H1 (cell line): ENCODE results near the gene JADE1. TPM values are rescaled to one million over a fixed set of nuclear protein-coding genes. Genes with fewer than 3 reads are reported as not detected.

Source experiments
- CTCF ChIA-PET: fragments of 300-600 bp; sonication (Branson Sonifier 250); formaldehyde crosslinking; loops from one replicate; lab custom pipeline; 2021; ENCODE audit not compliant: partially characterized antibody; lab: Charles Lee
- POLR2A ChIA-PET: fragments of 300-600 bp; sonication (Branson Sonifier 250); formaldehyde crosslinking; loops from one replicate; lab custom pipeline; 2021; ENCODE audit warnings: inconsistent platforms; ENCODE audit not compliant: partially characterized antibody; lab: Charles Lee
- DNase-seq, 2 experiments: peaks; one replicate each; pipeline versions ENCODE4 v3.0.0 to v3.0.0-alpha.2; 2010 to 2022; ENCODE audit warnings: low spot score in 2 of 2, low read depth in 1 of 2, mixed read lengths in 1 of 2
- FAIRE-seq: peaks from 2 replicates; lab custom pipeline; 2011; peaks lifted over from hg19 to GRCh38; lab: Jason Lieb, UNC
- H2AFZ ChIP-seq: 2 replicates; pipeline ENCODE4 v1.8.1; 2012; ENCODE audit warnings: low read length, inconsistent platforms
- H2AK5ac ChIP-seq: 2 replicates; pipeline ENCODE4 v1.6.1; 2013; ENCODE audit warnings: low read depth, low read length
- H2BK120ac ChIP-seq: replicated peaks from 2 replicates; pipeline ENCODE3; 2013; ENCODE audit warnings: low read depth, low read length, inconsistent platforms
- H2BK12ac ChIP-seq: 2 replicates; pipeline ENCODE4 v1.6.1; 2013; ENCODE audit warnings: low read depth, low read length
- H2BK15ac ChIP-seq: 2 replicates; pipeline ENCODE4 v1.6.1; 2013; ENCODE audit warnings: low read length
- H2BK20ac ChIP-seq: 2 replicates; pipeline ENCODE4 v1.6.1; 2013; ENCODE audit warnings: low read length
- H2BK5ac ChIP-seq: 2 replicates; pipeline ENCODE4 v1.6.1; 2013; ENCODE audit warnings: low read depth, low read length
- H3K14ac ChIP-seq: 2 replicates; pipeline ENCODE4 v1.6.1; 2013; ENCODE audit warnings: inconsistent platforms; ENCODE audit not compliant: insufficient read length
- H3K18ac ChIP-seq: 2 replicates; pipeline ENCODE4 v1.6.1; 2013; ENCODE audit warnings: low read length; ENCODE audit errors: extremely low read depth
- H3K23ac ChIP-seq: 2 replicates; pipeline ENCODE4 v1.6.1; 2013; ENCODE audit warnings: inconsistent platforms; ENCODE audit not compliant: insufficient read length
- H3K23me2 ChIP-seq: 2 replicates; pipeline ENCODE4 v1.6.1; 2013; ENCODE audit warnings: low read depth, low read length
- H3K27ac ChIP-seq: 2 replicates; pipeline ENCODE4 v1.6.1; 2011; ENCODE audit warnings: low read depth, low read length, inconsistent platforms
- H3K27me3 ChIP-seq, 4 experiments: replicated peaks in 1 of 4; 1 replicate in 1 of 4; 2 replicates in 3 of 4; pipeline versions ENCODE4 v1.6.1 to v1.8.1; 2011 to 2013; ENCODE audit warnings: low read length in 3 of 4, mild to moderate bottlenecking in 3 of 4, inconsistent platforms in 2 of 4, mixed read lengths in 2 of 4, moderate library complexity in 1 of 4; ENCODE audit not compliant: control insufficient read depth in 3 of 4, insufficient read depth in 3 of 4; ENCODE audit errors: extremely low read depth in 1 of 4
- H3K36me3 ChIP-seq, 4 experiments: 2 replicates each; pipeline versions ENCODE4 v1.6.1 to v1.8.1; 2011 to 2013; ENCODE audit warnings: mild to moderate bottlenecking in 4 of 4, low read length in 3 of 4, moderate library complexity in 2 of 4, control low read depth in 1 of 4, inconsistent platforms in 1 of 4; ENCODE audit not compliant: insufficient read depth in 4 of 4, control insufficient read depth in 2 of 4
- H3K4ac ChIP-seq: replicated peaks from 2 replicates; pipeline ENCODE3; 2013; ENCODE audit warnings: low read length, low read depth, mixed read lengths, inconsistent platforms; ENCODE audit not compliant: insufficient read length
- H3K4me1 ChIP-seq, 4 experiments: replicated peaks in 1 of 4; 1 replicate in 1 of 4; 2 replicates in 3 of 4; pipeline versions ENCODE4 v1.6.1 to v1.8.1; 2011 to 2013; ENCODE audit warnings: low read length in 3 of 4, inconsistent platforms in 2 of 4, mixed read lengths in 1 of 4; ENCODE audit not compliant: insufficient read depth in 4 of 4, control insufficient read depth in 3 of 4
- H3K4me2 ChIP-seq, 2 experiments: 2 replicates each; pipeline versions ENCODE4 v1.6.1 to v1.8.1; 2011 to 2013; ENCODE audit warnings: low read depth in 2 of 2, low read length in 2 of 2, control low read depth in 1 of 2, inconsistent platforms in 1 of 2, mild to moderate bottlenecking in 1 of 2; ENCODE audit not compliant: insufficient read depth in 1 of 2
- H3K4me3 ChIP-seq, 4 experiments: fragments of 200-600, 300-600 bp in 1 of 4; sonication (generic), shearing (Covaris generic), sonication (Bioruptor Twin) in 1 of 4; 2 replicates each; pipeline versions ENCODE4 v1.5.1 to v1.8.1; 2011 to 2016; ENCODE audit warnings: low read length in 4 of 4, low read depth in 3 of 4, control low read depth in 2 of 4, inconsistent platforms in 2 of 4, mild to moderate bottlenecking in 2 of 4, mixed read lengths in 1 of 4, moderate library complexity in 1 of 4; ENCODE audit not compliant: insufficient read depth in 2 of 4; ENCODE audit errors: extremely low read depth in 1 of 4
- H3K56ac ChIP-seq: replicated peaks from 2 replicates; pipeline ENCODE3; 2013; ENCODE audit warnings: low read depth, mild to moderate bottlenecking, mixed read lengths, low read length, inconsistent platforms; ENCODE audit not compliant: insufficient read length
- H3K79me1 ChIP-seq: 2 replicates; pipeline ENCODE4 v1.6.1; 2013; ENCODE audit warnings: low read depth, low read length, control low read depth
- H3K79me2 ChIP-seq, 2 experiments: 2 replicates each; pipeline versions ENCODE4 v1.6.1 to v1.8.1; 2012 to 2013; ENCODE audit warnings: low read length in 2 of 2, mild to moderate bottlenecking in 2 of 2, inconsistent platforms in 1 of 2; ENCODE audit not compliant: insufficient read depth in 2 of 2, control insufficient read depth in 1 of 2
- H3K9ac ChIP-seq, 4 experiments: replicated peaks in 1 of 4; 1 replicate in 1 of 4; 2 replicates in 3 of 4; pipeline versions ENCODE4 v1.6.1 to v1.8.1; 2011 to 2013; ENCODE audit warnings: low read depth in 3 of 4, low read length in 3 of 4, control low read depth in 2 of 4, mild to moderate bottlenecking in 2 of 4, moderate library complexity in 2 of 4, inconsistent platforms in 1 of 4; ENCODE audit errors: extremely low read depth in 1 of 4
- H3K9me3 ChIP-seq, 2 experiments: 2 replicates each; pipeline versions ENCODE4 v1.6.1 to v1.8.1; 2012 to 2013; ENCODE audit warnings: mild to moderate bottlenecking in 2 of 2, moderate library complexity in 2 of 2, control low read depth in 1 of 2, inconsistent platforms in 1 of 2, low read depth in 1 of 2, low read length in 1 of 2, mixed read lengths in 1 of 2; ENCODE audit not compliant: insufficient read depth in 2 of 2
- H4K20me1 ChIP-seq, 2 experiments: replicated peaks in 1 of 2; 2 replicates each; pipeline versions ENCODE3 to v1.8.1; 2011 to 2013; ENCODE audit warnings: inconsistent platforms in 2 of 2, low read length in 2 of 2, mild to moderate bottlenecking in 1 of 2; ENCODE audit not compliant: insufficient read depth in 2 of 2, control insufficient read depth in 1 of 2
- H4K5ac ChIP-seq: 2 replicates; pipeline ENCODE4 v1.6.1; 2013; ENCODE audit warnings: low read length, low read depth, mixed read lengths, inconsistent platforms; ENCODE audit not compliant: insufficient read length
- H4K8ac ChIP-seq: 2 replicates; pipeline ENCODE4 v1.8.0; 2013; ENCODE audit warnings: mild to moderate bottlenecking, moderate library complexity, low read length, inconsistent platforms; ENCODE audit not compliant: insufficient read depth; ENCODE audit errors: extremely low read depth
- H4K91ac ChIP-seq: replicated peaks from 2 replicates; pipeline ENCODE3; 2013; ENCODE audit warnings: low read length, mixed read lengths, inconsistent platforms; ENCODE audit not compliant: insufficient read length
- BRCA1 ChIP-seq: IDR thresholded peaks from 2 replicates; pipeline ENCODE4 v1.6.1; 2012; ENCODE audit warnings: low read depth, low read length, improper control_type of control experiment
- CHD2 ChIP-seq: IDR thresholded peaks from 2 replicates; pipeline ENCODE4 v1.6.1; 2012; ENCODE audit warnings: low read length, improper control_type of control experiment
- CTCF ChIP-seq, 3 experiments: IDR thresholded peaks; 1 replicate in 2 of 3; 2 replicates in 1 of 3; pipeline versions ENCODE4 v1.5.1 to v1.6.1; 2011; ENCODE audit warnings: low read length in 3 of 3, mild to moderate bottlenecking in 3 of 3, inconsistent platforms in 2 of 3, low read depth in 1 of 3, moderate library complexity in 1 of 3; ENCODE audit not compliant: insufficient read depth in 1 of 3; ENCODE audit errors: control extremely low read depth in 1 of 3
- FOSL1 ChIP-seq: IDR thresholded peaks from 2 replicates; pipeline ENCODE4 v1.6.1; 2011; ENCODE audit warnings: mild to moderate bottlenecking, low read depth, low read length, moderate library complexity; ENCODE audit not compliant: insufficient read depth
- GABPA ChIP-seq: IDR thresholded peaks from 2 replicates; pipeline ENCODE4 v1.6.1; 2011; ENCODE audit warnings: mild to moderate bottlenecking, low read length, moderate library complexity, borderline replicate concordance; ENCODE audit not compliant: insufficient read depth
- GTF2F1 ChIP-seq: IDR thresholded peaks from 2 replicates; pipeline ENCODE4 v1.6.1; 2012; ENCODE audit warnings: low read depth, low read length, improper control_type of control experiment, borderline replicate concordance
- KDM1A ChIP-seq: fragments of 200-600, 300-600 bp; sonication (generic); IDR thresholded peaks from 2 replicates; pipeline ENCODE4 v1.7.1; 2016; ENCODE audit warnings: mild to moderate bottlenecking, low read length, borderline replicate concordance
- NANOG ChIP-seq: IDR thresholded peaks from 2 replicates; pipeline ENCODE4 v1.6.1; 2011; ENCODE audit warnings: low read length, low read depth, mild to moderate bottlenecking, inconsistent platforms; ENCODE audit not compliant: insufficient read depth, poor library complexity, severe bottlenecking
- POLR2AphosphoS5 ChIP-seq: IDR thresholded peaks from 2 replicates; pipeline ENCODE4 v1.6.1; 2011; ENCODE audit warnings: low read depth, low read length
- SIN3A ChIP-seq, 2 experiments: IDR thresholded peaks in 1 of 2; conservative IDR thresholded peaks in 1 of 2; 2 replicates each; pipeline ENCODE4 v1.6.1; 2011 to 2012; ENCODE audit warnings: low read length in 2 of 2, improper control_type of control experiment in 1 of 2, low read depth in 1 of 2, mild to moderate bottlenecking in 1 of 2
- SIRT6 ChIP-seq: IDR thresholded peaks from one replicate; pipeline ENCODE4 v1.7.1; 2012; ENCODE audit warnings: low read length, inconsistent platforms
- SP1 ChIP-seq: IDR thresholded peaks from 2 replicates; pipeline ENCODE4 v1.6.1; 2011; ENCODE audit warnings: low read depth, low read length
- WGBS, 2 experiments: shearing (Covaris generic) in 1 of 2; methylation state at CpG; one replicate each; pipeline versions ENCODE4 v1.1.6 to v1.1.7; 2013 to 2015; ENCODE audit warnings: low lambda C conversion rate in 2 of 2, mixed read lengths in 2 of 2, inconsistent platforms in 1 of 2, low coverage in 1 of 2, missing lambda C conversion rate in 1 of 2; ENCODE audit not compliant: insufficient replicate concordance in 2 of 2, insufficient coverage in 1 of 2, insufficient read length in 1 of 2; ENCODE audit errors: extremely low coverage in 1 of 2, missing lambda C conversion rate in 1 of 2; 5-methylcytosine and 5-hydroxymethylcytosine counted together
- polyA plus RNA-seq, 7 experiments: library from polyadenylated mRNA; depleted of rRNA in 3 of 7; stranded (reverse) in 5 of 7; unstranded in 2 of 7; fragments of >200 nt in 5 of 7; fragments of 200-250 nt in 2 of 7; gene quantifications; 1 replicate in 5 of 7; 2 replicates in 1 of 7; 4 replicates in 1 of 7; pipeline versions ENCODE4 v1.2.1 to v1.2.3, GENCODE V29; 2011 to 2013; ENCODE audit warnings: missing spikeins in 2 of 7, mixed read lengths in 2 of 7
- total RNA-seq: library from RNA; stranded (reverse); fragmentation: NEBNext Ultra II Directional; extraction: Animal tissue kit (Norgen Biotek cat#: 25700); gene quantifications from 2 replicates; pipeline ENCODE4 v1.2.1, GENCODE V29; 2021

Gene JADE1
- total and polyA plus RNA-seq, 2 of the 8 experiments (the other 6 are each of a cell fraction or from before 2014, with no cell fraction given): 37.7 to 213 TPM

GRCh38 chr4:128776794-128777216, 32.7 kb upstream of the JADE1 start:
- no peak overlapping the region for H4K5ac ChIP-seq
- no peak overlapping the region for H3K4me2 ChIP-seq
- no peak overlapping the region for H3K14ac ChIP-seq
- no peaks in the 10 kb centered on the region for H3K79me2 ChIP-seq
- no peak overlapping the region for H2BK5ac ChIP-seq
- 94% methylated on average over 3 of the region's 3 CpGs; no CpG with 5 or more reads in 1 of the 2 experiments for WGBS, 2 experiments
- H3K56ac ChIP-seq: no peak overlapping the region
- no peak overlapping the region for H3K4ac ChIP-seq
- no peaks in the 10 kb centered on the region for H4K20me1 ChIP-seq
- H3K4me3 ChIP-seq: no peak overlapping the region
- no peak overlapping the region for H2BK12ac ChIP-seq
- no peak overlapping the region for H4K8ac ChIP-seq
- DNase-seq: no peak
- H3K18ac ChIP-seq: no peak overlapping the region
- no peak for FAIRE-seq
- H3K4me1 ChIP-seq: no peaks in the 10 kb centered on the region
- no peaks in the 10 kb centered on the region for H3K27me3 ChIP-seq
- H2AK5ac ChIP-seq: no peak overlapping the region
- no peaks in the 10 kb centered on the region; a peak in 1 of 4 replicates for H3K9me3 ChIP-seq
- POLR2A ChIA-PET: interaction anchor here (0.6 to 2.1 kb wide), 2 partner anchors 35 to 38 kb away, joined by 3 to 6 read pairs; no protein-coding TSS in a partner anchor
- H2AFZ ChIP-seq: no peak overlapping the region
- H3K23me2 ChIP-seq: no peaks in the 10 kb centered on the region
- H3K79me1 ChIP-seq: no peaks in the 10 kb centered on the region
- H3K27ac ChIP-seq: no peak overlapping the region
- no peak overlapping the region for H3K23ac ChIP-seq
- no peaks in the 10 kb centered on the region for H3K36me3 ChIP-seq
- H3K9ac ChIP-seq: no peak overlapping the region
- CTCF ChIA-PET: interaction anchor here (0.7 to 1.7 kb wide), 2 partner anchors 9 to 202 kb away, joined by 3 to 5 read pairs; no protein-coding TSS in a partner anchor
- no peak overlapping the region for H2BK15ac ChIP-seq
- no peak overlapping the region for H2BK120ac ChIP-seq
- no peak overlapping the region for H2BK20ac ChIP-seq
- no peak overlapping the region for H4K91ac ChIP-seq
- TF ChIP-seq BRCA1: no peak
- no peak for TF ChIP-seq CHD2
- TF ChIP-seq GTF2F1: no peak
- no peak for TF ChIP-seq SIRT6
- TF ChIP-seq CTCF (IDR thresholded peaks at IDR 0.05; ENCODE audit: control extremely low read depth in 1 of 3, insufficient read depth in 1 of 3, low read depth in 1 of 3, low read length in 3 of 3): no peak
- no peak for TF ChIP-seq NANOG
- no peak for TF ChIP-seq SIN3A (conservative IDR thresholded peaks at IDR 0.05 in 1 of 2, IDR thresholded peaks at IDR 0.05 in 1 of 2; ENCODE audit: low read depth in 1 of 2, low read length in 2 of 2)
- TF ChIP-seq SP1: no peak
- no peak for TF ChIP-seq FOSL1
- no peak for TF ChIP-seq GABPA
- no peak for TF ChIP-seq POLR2AphosphoS5
- no peak for TF ChIP-seq KDM1A
